Measurements from ENCODE around the gene OR2T33. TPM values are rescaled to one million over a fixed set of nuclear protein-coding genes. Genes with fewer than 3 reads are reported as not detected.
"Not testable (repeated sequence)": the region's sequence is repeated elsewhere in the genome, so short reads cannot be mapped to it uniquely, and the experiment has no call there.

Gene OR2T33
- not detected in 2 replicates for total RNA-seq

- H3K27ac Mint-ChIP-seq: no peak within 1 kb of the TSS
- H3K9me3 Mint-ChIP-seq: peaks cover 3% of the 10 kb centered on the region
- intact Hi-C loops (cut with micrococcal nuclease): no loop called here
- ATAC-seq (ENCODE audit: low read depth): no peak
- H3K4me1 Mint-ChIP-seq: no peaks in the 10 kb centered on the region
- DNase-seq: no peak
- POLR2A ChIA-PET: no interaction called here
- no peak for TF ChIP-seq CTCF (IDR thresholded peaks at IDR 0.05)
- CTCF ChIA-PET: no interaction called here
- no peaks in the 10 kb centered on the region for H3K27me3 Mint-ChIP-seq
- H3K36me3 Mint-ChIP-seq (ENCODE audit: low read depth): no peaks in the 10 kb centered on the region
- H3K4me3 Mint-ChIP-seq: no peak within 1 kb of the TSS
Measured at GRCh38 chr1:248277876-248278275, at the start of gene OR2T33. OR2T33 (minus strand) TSS chr1:248277976; CDS start chr1:248273814, 4,162 bp downstream.

GRCh38 chr1:248324468-248324867, 46.7 kb upstream of the OR2T33 start, which contains the start of gene OR2M7:
OR2M7 (minus strand) TSS chr1:248324568; CDS start chr1:248324568, 0 bp downstream.
- ChIA-PET CTCF (no interaction called here), POLR2A (no interaction called here)
- Mint-ChIP-seq H3K36me3 (ENCODE audit: low read depth) (no peaks in the 10 kb centered on the region), H3K4me1 (no peaks in the 10 kb centered on the region), H3K27ac (no peak within 1 kb of the TSS), H3K27me3 (peaks cover 4% of the 10 kb centered on the region), H3K4me3 (no peak within 1 kb of the TSS), H3K9me3 (peaks cover 2% of the 10 kb centered on the region)
- no peak for DNase-seq
- ATAC-seq (ENCODE audit: low read depth): no peak
- TF ChIP-seq CTCF (IDR thresholded peaks at IDR 0.05): no peak
- intact Hi-C loops (cut with micrococcal nuclease): no loop called here

- Mint-ChIP-seq H3K36me3 (ENCODE audit: low read depth) (no peaks in the 10 kb centered on the region), H3K9me3 (peaks cover 26% of the 10 kb centered on the region), H3K27ac (no peak overlapping the region), H3K27me3 (peaks cover 6% of the 10 kb centered on the region), H3K4me1 (no peaks in the 10 kb centered on the region), H3K4me3 (no peak overlapping the region)
- POLR2A ChIA-PET: no interaction called here
- CTCF ChIA-PET: no interaction called here
- intact Hi-C loops (cut with micrococcal nuclease): no loop called here
- DNase-seq (no peak), ATAC-seq (ENCODE audit: low read depth) (no peak)
- no peak for TF ChIP-seq CTCF (IDR thresholded peaks at IDR 0.05)
Measured at GRCh38 chr1:248316796-248317195, 39.0 kb upstream of the OR2T33 start.

GRCh38 chr1:248306740-248307139, 29.0 kb upstream of the OR2T33 start:
- POLR2A ChIA-PET; intact Hi-C loops (cut with micrococcal nuclease); ATAC-seq (ENCODE audit: low read depth); DNase-seq; H3K27ac Mint-ChIP-seq; CTCF ChIA-PET; H3K27me3 Mint-ChIP-seq; H3K4me1 Mint-ChIP-seq; H3K4me3 Mint-ChIP-seq; H3K36me3 Mint-ChIP-seq (ENCODE audit: low read depth); H3K9me3 Mint-ChIP-seq: not testable (repeated sequence)

- Mint-ChIP-seq H3K27me3 (no peaks in the 10 kb centered on the region), H3K4me1 (no peaks in the 10 kb centered on the region), H3K27ac (no peak overlapping the region), H3K4me3 (no peak overlapping the region), H3K36me3 (ENCODE audit: low read depth) (no peaks in the 10 kb centered on the region), H3K9me3 (no peaks in the 10 kb centered on the region)
- DNase-seq: no peak
- ChIA-PET POLR2A (no interaction called here), CTCF (no interaction called here)
- intact Hi-C loops (cut with micrococcal nuclease): no loop called here
- ATAC-seq (ENCODE audit: low read depth): no peak
- no peak for TF ChIP-seq CTCF (IDR thresholded peaks at IDR 0.05)
Measured at GRCh38 chr1:248306103-248306502, 28.3 kb upstream of the OR2T33 start.

- intact Hi-C loops (cut with micrococcal nuclease); H3K36me3 Mint-ChIP-seq (ENCODE audit: low read depth); H3K4me1 Mint-ChIP-seq; H3K27me3 Mint-ChIP-seq; CTCF ChIA-PET; POLR2A ChIA-PET; DNase-seq; H3K27ac Mint-ChIP-seq; H3K4me3 Mint-ChIP-seq; H3K9me3 Mint-ChIP-seq; ATAC-seq (ENCODE audit: low read depth): not testable (repeated sequence)
Measured at GRCh38 chr1:248305672-248306071, 27.9 kb upstream of the OR2T33 start.
